ENCODE data around the gene PLEKHG4B. TPM values are rescaled to one million over a fixed set of nuclear protein-coding genes. Genes with fewer than 3 reads are reported as not detected.

PLEKHG4B gene
- total RNA-seq, 1 donor from 2014 or later: 0.15 TPM

DNA sequence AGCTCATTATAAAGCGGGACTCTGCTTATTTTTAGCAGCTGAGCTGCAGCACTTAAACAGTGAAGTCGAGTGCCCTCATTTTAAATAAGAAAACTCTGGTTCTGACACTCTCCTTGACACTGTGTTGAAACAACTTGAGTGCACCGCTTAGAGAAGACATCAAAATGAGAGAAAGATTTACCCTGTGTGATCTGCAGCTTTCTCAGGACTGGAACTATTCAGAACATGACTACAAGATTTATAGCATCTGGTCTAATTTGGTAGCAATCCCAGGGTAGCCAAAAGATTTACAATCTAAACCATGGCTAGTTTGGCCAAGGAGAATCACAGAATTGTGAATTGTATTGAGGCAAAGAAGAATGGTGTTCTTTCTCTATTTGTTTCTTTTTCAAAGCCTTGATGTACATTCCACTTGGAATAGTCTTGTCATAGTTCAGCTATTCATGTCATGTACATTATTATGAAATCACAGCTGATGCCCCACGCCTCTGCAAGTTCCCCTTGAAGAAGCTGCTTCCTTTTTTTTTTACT is 38.7 kb downstream of the PLEKHG4B start:
- no peak for DNase-seq (ENCODE audit: low read depth)

- no peak for DNase-seq (ENCODE audit: low read depth)
Measured at GRCh38 chr5:136901-137300, 44.9 kb downstream of the PLEKHG4B start.

- DNase-seq (ENCODE audit: low read depth): no peak
Measured at GRCh38 chr5:137741-138140, 45.8 kb downstream of the PLEKHG4B start.

DNA sequence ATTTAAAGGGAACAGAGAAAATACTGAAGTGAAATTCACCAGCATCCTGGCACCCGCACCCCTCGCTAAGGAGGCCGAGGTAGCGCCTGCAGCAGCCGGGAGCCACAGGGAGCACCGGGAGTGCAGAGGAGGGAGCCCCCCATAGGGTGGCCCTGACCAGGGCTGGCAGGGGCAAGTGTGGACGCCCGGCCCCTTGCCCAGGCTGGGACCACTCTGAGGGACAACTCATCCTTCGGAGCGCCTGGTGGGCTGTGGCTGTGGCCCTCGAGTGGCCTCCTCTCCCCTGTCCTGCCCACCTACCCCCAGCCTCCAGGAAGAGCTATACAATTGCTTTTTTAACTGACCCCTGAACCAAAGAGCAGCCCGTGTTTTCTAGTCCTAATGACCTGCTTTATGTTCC is 47.0 kb downstream of the PLEKHG4B start:
- DNase-seq (ENCODE audit: low read depth): no peak

GRCh38 chr5:139579-140442 is 47.8 kb downstream of the PLEKHG4B start:
- no peak for DNase-seq (ENCODE audit: low read depth)

- DNase-seq (ENCODE audit: low read depth): no peak
Measured at GRCh38 chr5:140443-140829, 48.5 kb downstream of the PLEKHG4B start.

DNA sequence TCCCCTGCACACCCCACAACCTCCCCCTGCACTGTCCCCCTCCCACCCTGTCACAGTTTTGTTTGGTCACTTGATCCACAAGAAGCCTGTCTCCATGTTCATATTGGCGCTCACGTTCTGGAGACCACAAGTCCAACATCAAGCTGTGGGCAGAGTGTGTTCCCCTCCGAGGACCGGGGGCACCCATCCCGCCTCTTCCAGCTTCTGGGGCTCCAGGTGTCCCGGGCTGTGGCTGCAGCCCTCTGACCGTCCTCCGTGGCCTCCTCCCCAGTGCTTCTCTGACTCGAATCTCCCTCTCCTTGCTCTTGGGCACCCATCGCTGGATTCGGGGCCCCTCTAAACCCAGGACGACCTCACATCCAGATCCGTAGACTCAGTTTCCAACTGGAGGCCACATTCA is 49.2 kb downstream of the PLEKHG4B start:
- no peak for DNase-seq (ENCODE audit: low read depth)

GRCh38 chr5:141761-142160 is 49.8 kb downstream of the PLEKHG4B start:
- DNase-seq (ENCODE audit: low read depth): no peak

DNA sequence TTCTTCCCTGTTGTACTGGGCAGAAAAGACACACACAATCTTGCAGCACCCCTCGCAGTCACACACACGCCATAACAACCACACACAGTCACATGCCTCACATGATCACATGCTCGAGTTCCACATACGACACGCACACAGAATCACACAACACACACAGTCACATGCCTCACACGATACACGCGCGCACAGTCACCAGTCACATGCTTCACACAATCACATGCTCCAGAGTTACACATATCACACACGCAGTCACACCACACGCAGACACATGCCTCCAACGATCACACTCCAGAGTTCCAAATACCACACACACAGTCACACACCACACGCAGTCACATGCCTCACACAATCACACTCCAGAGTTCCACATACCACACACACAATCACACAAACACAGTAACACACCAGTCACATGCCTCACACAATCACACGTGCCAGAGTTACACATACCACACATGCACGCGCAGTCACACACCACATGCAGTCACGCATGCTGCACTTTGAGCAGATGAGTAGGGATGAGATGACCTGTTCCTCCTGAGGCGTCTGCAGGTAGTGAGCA is 50.4 kb downstream of the PLEKHG4B start:
- no peak for DNase-seq (ENCODE audit: low read depth)

GRCh38 chr5:143041-143440 is 51.1 kb downstream of the PLEKHG4B start:
- DNase-seq (ENCODE audit: low read depth): no peak

DNA sequence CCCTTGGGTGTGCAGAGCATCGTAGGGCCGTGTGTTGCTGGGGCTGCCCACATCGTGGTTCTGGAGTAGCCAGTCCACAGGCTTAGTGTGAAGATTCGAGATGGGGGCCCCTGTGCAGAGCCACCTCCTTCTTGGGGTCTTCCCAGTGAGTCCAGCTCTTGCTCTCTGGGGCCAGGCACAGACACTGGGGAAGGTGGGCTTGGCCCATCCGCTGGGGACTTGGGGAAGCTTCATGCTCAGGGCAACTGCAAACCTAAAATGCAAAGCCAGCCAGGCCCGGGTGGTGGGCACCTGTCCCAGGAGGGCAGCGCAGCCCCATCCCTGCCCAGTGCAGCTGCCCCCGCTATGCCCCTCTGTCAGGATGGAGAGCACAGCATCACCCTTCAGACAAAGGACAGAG is 53.0 kb downstream of the PLEKHG4B start:
- DNase-seq (ENCODE audit: low read depth): no peak

DNA sequence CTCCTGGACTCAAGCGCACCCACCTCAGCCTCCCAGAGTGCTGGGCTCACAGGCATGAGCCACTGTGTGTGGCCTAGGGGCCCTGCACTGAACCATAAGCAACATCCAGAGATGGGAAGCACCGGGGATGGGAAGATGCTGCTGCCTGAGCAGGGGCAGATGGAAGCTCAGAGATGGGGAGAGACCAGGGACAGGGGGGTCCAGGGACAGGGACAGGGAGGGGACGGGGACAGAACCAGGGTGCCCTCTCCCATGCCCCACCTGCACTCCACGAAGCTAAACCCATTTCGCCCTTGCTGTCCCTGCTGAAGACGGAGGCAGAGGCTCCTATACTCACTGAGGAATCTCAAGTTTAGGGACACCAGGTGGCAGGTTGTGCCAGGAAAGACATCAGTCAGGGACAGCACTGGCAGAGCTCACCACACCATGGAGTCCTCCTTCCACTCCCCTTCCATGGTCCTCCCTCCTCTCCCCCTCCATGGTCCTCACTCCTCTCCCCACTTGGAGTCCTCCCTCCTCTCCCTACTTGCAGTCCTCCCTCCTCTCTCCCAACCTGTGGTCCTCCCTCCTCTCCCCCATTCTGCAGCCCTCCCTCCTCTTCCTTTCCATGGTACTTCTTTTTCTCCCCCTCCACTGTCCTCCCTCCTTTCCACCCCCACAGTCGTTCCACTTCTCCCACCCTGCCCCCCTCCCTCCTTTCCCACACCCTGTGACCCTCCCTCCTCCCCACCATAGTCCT is 53.8 kb downstream of the PLEKHG4B start:
- DNase-seq (ENCODE audit: low read depth): no peak

DNA sequence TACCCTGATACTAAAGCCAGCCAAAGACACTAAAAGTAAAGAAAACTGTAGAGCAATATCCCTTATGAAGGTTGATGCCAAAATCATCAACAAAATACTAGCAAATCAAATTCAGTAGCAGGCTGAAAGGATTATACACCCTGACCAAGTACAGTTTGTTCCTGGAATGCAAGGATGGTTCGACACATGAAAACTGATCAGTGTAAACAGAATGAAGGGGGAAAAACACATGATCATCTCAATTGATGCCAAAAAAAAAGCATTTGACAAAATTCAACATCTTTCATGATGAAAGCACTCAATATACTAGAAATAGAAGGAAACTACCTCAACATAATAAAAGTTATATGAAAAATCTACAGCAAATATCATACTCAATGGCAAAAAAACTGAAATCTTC is 55.8 kb downstream of the PLEKHG4B start:
- no peak for DNase-seq (ENCODE audit: low read depth)

DNA sequence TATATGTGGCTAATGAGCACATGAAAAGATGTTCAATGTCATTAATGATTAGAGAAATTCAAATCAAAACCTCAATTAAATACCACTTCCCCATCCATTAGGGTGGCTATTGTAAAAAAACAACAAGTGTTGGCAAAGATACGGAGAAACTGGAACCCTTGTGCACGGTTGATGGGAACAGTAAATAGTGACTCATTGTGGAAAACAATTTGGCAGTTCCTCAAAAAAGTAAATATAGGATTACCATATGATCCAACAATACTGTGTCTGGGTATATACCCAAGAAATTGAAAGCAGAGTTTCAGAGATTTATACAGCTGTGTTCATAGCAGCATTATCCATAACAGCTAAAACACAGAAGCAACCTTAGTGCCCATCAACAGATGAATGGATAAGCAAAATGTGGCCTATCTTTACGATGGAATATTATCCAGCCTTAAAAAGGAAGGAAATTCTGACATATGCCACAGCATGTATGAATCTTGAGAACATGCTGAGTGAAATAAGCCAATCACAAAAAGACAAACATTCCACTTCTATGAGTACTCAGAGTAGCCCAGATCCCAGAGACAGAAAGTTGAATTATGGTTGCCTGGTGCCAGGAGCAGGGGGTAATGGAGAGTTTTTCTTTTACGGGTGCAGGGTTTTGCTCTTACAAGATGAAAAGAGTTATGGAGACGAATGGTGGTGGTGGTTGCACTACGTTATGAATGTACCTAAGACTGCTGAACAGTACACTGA is 57.9 kb downstream of the PLEKHG4B start:
- DNase-seq (ENCODE audit: low read depth): no peak

DNA sequence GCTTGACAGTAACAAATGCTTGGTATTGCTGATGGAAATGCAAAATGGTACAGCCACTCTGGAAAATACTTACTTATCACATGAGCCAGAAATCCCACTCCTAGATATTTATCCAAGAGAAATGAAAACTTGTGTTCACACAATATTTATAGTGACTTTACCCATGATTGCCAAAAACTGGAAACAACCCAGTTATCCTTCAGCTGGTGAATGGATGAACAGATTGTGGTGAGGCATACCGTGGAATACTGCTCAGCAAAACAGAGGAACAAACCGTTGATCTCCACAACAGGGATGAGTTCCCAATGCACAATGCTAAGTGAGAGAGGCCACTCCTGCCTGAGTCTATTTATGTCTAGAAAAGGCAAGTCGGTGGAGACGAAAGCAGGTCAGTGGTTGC is 58.8 kb downstream of the PLEKHG4B start:
- DNase-seq (ENCODE audit: low read depth): no peak

DNA sequence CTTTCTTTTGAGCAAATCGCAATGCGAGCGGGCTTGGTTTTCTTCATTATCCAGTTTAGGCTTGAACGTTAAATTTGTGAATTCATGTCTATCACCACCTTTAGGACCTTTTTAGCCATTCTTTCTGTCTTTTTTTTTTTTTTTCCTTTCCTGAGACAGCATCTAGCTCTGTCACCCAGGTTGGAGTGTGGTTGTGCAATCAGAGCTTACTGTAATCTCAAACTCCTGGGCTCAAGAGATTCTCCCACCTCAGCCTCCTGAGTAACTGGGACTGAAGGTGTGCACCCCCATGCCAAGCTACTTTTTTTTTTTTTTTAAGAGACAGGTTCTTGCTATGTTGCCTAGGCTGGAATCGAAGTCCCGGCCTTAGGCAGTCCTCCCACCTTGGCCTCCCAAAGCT is 60.1 kb downstream of the PLEKHG4B start:
- DNase-seq (ENCODE audit: low read depth): no peak

DNA sequence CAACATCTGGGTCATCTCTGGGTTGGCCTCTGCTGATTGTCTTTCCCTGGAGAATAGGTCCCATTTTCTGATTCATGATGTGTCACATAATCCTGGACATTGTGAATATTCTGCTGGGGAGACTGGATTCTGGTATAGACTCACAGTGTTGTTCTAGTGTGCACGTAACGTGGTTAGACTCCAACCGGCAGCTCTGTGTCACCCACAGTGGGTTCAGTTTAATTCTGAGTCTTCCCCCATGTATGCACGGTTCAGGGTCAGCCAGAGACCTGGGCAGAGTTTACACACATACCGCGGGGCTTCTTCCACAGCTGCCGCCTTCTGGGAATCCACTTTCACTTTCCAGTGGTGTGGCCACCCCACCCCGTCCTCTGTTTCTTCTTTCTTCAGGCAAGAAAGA is 61.3 kb downstream of the PLEKHG4B start:
- no peak for DNase-seq (ENCODE audit: low read depth)

GRCh38 chr5:154236-154635 is 62.3 kb downstream of the PLEKHG4B start:
- DNase-seq (ENCODE audit: low read depth): no peak

DNA sequence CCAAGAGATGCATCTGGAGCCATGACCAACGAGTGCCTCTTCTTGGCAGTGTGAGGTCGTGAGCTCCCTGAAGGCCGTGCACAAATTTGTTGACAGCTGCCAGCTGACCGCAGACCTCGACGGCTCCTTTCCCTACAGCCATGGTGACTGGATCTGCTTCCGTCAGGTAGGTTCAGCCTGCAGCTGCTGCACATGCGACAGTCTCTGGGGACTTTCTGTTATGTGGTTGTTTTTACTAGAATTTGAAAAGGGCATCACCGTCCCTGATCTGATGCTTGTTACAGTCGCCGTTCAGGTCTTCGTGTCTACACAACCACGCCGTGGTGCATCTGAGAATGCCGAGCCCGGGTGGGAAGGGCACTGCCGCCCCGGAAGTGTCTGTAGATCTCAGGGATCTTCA is 62.9 kb downstream of the PLEKHG4B start:
- DNase-seq (ENCODE audit: low read depth): no peak

- no peak for DNase-seq (ENCODE audit: low read depth)
Measured at GRCh38 chr5:155651-156410, 63.9 kb downstream of the PLEKHG4B start.

GRCh38 chr5:156411-157072 is 64.6 kb downstream of the PLEKHG4B start:
- no peak for DNase-seq (ENCODE audit: low read depth)
